WERI-Rb-1 (cell line): ENCODE measurements around the gene USP13.

ENCODE experiments used
- DNase-seq: peaks from one replicate; pipeline ENCODE4 v3.0.0-alpha.2; 2020
- H3K27ac ChIP-seq: fragments of 250-450 bp; sonication (Bioruptor Pico); 2 replicates; pipeline ENCODE4 v1.5.1; 2020; ENCODE audit warnings: mild to moderate bottlenecking, moderate library complexity
- H3K27me3 ChIP-seq: fragments of 250-450 bp; sonication (Bioruptor Pico); 2 replicates; pipeline ENCODE4 v1.5.1; 2021; ENCODE audit warnings: mild to moderate bottlenecking, low read depth, moderate library complexity; ENCODE audit not compliant: insufficient read depth, severe bottlenecking
- H3K36me3 ChIP-seq: fragments of 250-450 bp; sonication (Bioruptor Pico); 2 replicates; pipeline ENCODE4 v1.5.1; 2020; ENCODE audit warnings: mild to moderate bottlenecking, moderate library complexity
- H3K4me3 ChIP-seq: 2 replicates; pipeline ENCODE4 v1.5.1; 2011; ENCODE audit warnings: low read depth, mild to moderate bottlenecking, control low read depth, low read length
- H3K9me3 ChIP-seq: fragments of 250-450 bp; sonication (Bioruptor Pico); 2 replicates; pipeline ENCODE4 v1.5.1; 2021; ENCODE audit warnings: mild to moderate bottlenecking, moderate library complexity; ENCODE audit not compliant: severe bottlenecking
- TF ChIP-seq, protein P1 (sequence below): IDR thresholded peaks from 2 replicates; pipeline ENCODE4 v1.5.1; 2011; ENCODE audit warnings: low read depth, mild to moderate bottlenecking, control low read depth, inconsistent platforms, low read length

USP13 gene

DNA sequence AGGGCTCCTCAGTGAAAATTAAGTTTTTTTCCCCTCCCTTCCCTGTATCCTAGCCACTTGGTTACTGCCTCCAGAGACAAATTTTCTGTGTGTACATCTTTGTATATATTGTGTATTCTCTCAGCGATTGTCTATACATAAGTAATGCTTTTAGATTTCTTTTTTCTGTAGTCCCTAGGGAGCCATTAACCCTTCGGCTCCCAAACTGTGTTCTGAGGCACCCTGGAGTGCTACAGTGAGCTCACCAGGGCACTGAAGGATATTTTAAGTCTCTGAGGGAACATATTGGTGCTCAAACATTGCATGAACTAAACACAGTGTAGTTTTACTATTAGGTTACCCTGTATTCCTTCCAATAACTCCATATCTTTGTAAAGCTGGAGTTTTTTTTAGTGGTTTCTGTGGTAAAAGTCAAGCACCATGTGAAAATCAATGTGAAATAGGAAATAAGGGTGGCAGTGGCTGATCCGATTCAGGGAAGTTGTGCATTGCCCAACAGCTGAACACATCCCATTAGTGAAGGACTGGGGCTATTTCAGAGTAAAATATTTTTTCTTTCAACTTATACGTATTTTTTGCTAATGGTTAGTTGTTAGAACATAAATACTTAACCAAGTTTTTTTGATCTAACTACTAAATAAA lies 43.0 kb downstream of the USP13 start:
- H3K9me3 ChIP-seq: no peaks in the 10 kb centered on the region
- no peaks in the 10 kb centered on the region for H3K27me3 ChIP-seq
- no peak for DNase-seq
- TF ChIP-seq, protein P1, sequence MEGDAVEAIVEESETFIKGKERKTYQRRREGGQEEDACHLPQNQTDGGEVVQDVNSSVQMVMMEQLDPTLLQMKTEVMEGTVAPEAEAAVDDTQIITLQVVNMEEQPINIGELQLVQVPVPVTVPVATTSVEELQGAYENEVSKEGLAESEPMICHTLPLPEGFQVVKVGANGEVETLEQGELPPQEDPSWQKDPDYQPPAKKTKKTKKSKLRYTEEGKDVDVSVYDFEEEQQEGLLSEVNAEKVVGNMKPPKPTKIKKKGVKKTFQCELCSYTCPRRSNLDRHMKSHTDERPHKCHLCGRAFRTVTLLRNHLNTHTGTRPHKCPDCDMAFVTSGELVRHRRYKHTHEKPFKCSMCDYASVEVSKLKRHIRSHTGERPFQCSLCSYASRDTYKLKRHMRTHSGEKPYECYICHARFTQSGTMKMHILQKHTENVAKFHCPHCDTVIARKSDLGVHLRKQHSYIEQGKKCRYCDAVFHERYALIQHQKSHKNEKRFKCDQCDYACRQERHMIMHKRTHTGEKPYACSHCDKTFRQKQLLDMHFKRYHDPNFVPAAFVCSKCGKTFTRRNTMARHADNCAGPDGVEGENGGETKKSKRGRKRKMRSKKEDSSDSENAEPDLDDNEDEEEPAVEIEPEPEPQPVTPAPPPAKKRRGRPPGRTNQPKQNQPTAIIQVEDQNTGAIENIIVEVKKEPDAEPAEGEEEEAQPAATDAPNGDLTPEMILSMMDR: no peak
- H3K4me3 ChIP-seq: no peak overlapping the region
- peaks cover under 1% of the 10 kb centered on the region for H3K36me3 ChIP-seq
- H3K27ac ChIP-seq: no peak overlapping the region

DNA sequence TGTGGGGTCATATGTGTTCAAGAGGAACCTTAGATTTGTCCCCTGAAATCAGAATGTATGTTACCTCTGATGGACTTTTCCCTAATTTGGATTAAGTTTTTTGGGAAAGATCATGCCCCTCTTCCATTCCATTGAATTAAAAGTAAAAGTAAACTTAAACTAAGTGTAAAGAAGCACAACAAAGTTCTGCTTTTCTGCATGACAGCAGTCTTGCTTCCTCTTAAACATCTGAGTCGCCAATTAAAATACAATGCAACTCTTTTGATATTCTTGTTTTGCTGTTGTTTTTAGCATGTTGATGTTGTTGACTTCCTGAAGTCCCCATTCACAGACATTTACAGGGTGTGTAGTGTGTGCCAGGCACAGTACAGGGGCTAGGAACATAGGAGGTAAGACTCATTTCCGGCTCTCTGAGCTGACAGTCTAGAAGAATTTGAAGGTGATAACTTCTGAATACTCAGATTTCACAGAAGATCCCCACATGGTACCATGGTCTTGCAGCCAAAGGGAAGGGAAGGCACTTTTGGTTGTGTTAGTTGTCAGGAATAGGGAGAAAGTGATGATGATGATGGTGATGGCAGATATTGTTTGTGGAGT lies 45.0 kb downstream of the USP13 start:
- H3K36me3 ChIP-seq: no peaks in the 10 kb centered on the region; the same call in 1 of the 2 replicates
- no peak overlapping the region for H3K27ac ChIP-seq
- TF ChIP-seq, protein P1: no peak
- H3K9me3 ChIP-seq: no peaks in the 10 kb centered on the region
- no peak overlapping the region for H3K4me3 ChIP-seq
- H3K27me3 ChIP-seq: no peaks in the 10 kb centered on the region
- no peak for DNase-seq

DNA sequence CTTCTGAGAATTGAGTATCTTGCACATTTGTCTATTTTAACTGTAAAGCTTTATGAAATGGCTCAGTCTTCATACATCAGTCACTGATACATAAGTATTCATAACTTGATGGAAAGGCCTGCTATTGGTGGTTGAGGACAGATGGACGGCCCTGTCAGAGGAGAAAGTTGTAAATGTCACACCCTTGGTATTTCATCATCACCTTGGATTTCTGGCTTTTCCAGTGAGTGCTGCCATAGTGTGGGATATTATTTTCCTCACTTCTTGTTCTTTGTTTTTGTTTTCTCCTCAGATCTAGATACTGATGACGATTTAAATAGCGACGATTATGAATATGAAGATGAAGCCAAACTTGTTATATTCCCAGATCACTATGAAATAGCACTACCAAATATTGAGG lies 47.9 kb downstream of the USP13 start:
- no peaks in the 10 kb centered on the region for H3K27me3 ChIP-seq
- H3K36me3 ChIP-seq: no peaks in the 10 kb centered on the region
- no peak overlapping the region for H3K27ac ChIP-seq
- DNase-seq: no peak
- H3K4me3 ChIP-seq: no peak overlapping the region
- H3K9me3 ChIP-seq: no peaks in the 10 kb centered on the region
- TF ChIP-seq, protein P1: no peak

DNA sequence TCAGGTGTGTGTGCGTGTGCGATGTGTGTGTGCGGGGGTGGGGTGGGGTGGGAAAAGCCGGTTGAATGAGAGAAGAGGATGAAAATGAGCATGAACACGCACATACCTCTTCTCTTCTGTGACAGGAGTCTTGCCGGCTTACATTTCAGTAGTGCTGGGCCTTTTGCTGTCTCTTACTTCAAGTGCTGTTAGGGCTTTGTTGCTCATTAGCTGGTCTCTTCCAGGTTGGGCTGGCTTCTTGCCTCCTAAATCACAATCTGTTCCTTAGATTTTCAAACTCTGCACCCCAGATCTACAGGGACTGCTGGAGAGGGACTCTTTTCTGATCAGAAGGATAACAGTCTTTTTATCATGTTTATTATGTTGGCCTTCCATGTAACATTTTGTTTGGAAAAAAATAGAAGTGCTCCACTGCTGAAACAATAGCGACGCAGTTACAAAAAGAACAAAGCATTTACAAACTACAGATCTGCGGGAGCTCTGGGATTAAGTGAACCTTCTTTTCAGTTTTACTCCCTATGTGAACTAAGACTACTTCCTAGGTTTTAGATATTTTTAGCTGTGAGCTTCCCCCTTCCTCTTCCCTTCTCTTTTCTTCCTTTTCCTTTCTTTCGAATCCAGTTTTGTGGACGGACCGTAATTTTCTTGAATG lies 48.5 kb downstream of the USP13 start:
- H3K27ac ChIP-seq: no peak overlapping the region
- H3K27me3 ChIP-seq: no peaks in the 10 kb centered on the region
- no peak for DNase-seq
- H3K36me3 ChIP-seq: no peaks in the 10 kb centered on the region
- H3K9me3 ChIP-seq: no peaks in the 10 kb centered on the region
- H3K4me3 ChIP-seq: no peak overlapping the region
- TF ChIP-seq, protein P1: no peak

DNA sequence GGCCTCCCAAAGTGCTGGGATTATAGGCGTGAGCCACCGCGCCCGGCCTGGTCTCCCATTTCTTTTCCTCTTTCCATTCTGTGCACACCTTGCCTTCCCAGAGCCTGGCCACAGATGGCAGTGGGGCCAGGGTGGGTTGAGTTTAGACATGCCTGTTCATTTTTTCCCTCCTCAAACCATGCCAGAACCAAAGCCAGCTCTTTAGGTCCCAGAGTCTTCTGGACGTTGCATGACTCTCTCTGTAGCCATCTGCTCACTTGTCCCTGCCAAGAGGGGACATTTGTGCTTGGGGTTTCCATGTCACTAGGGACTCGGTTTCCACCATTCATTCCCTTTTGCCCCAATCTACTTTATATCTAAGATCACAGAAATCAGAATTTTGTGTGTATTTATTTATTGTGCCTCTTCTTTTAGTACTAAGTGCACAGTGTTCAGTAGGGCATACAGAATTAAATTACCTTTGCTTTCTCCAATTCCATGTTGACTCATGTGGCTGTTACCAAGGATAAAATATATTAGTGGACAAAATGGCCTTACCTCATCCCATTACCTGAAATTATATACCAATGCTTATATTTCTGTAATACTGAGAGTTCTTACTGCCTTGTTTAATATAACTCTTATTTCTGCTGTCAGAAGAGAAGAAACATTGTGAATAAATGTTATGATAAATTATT lies 49.6 kb downstream of the USP13 start:
- no peaks in the 10 kb centered on the region for H3K9me3 ChIP-seq
- no peak overlapping the region for H3K4me3 ChIP-seq
- H3K27ac ChIP-seq: no peak overlapping the region
- no peaks in the 10 kb centered on the region for H3K36me3 ChIP-seq
- DNase-seq: no peak
- H3K27me3 ChIP-seq: no peaks in the 10 kb centered on the region
- TF ChIP-seq, protein P1: no peak
